HG03196 (cell line): ENCODE results near the gene ZSCAN5A.
"Not testable (repeated sequence)": the region's sequence is repeated elsewhere in the genome, so short reads cannot be mapped to it uniquely, and the experiment has no call there.

Experiments
- ATAC-seq: cut with Tn5 transposase; IDR thresholded peaks from one replicate; pipeline ENCODE4 v1.9.1; 2021; ENCODE audit not compliant: unreplicated experiment

Gene ZSCAN5A

DNA sequence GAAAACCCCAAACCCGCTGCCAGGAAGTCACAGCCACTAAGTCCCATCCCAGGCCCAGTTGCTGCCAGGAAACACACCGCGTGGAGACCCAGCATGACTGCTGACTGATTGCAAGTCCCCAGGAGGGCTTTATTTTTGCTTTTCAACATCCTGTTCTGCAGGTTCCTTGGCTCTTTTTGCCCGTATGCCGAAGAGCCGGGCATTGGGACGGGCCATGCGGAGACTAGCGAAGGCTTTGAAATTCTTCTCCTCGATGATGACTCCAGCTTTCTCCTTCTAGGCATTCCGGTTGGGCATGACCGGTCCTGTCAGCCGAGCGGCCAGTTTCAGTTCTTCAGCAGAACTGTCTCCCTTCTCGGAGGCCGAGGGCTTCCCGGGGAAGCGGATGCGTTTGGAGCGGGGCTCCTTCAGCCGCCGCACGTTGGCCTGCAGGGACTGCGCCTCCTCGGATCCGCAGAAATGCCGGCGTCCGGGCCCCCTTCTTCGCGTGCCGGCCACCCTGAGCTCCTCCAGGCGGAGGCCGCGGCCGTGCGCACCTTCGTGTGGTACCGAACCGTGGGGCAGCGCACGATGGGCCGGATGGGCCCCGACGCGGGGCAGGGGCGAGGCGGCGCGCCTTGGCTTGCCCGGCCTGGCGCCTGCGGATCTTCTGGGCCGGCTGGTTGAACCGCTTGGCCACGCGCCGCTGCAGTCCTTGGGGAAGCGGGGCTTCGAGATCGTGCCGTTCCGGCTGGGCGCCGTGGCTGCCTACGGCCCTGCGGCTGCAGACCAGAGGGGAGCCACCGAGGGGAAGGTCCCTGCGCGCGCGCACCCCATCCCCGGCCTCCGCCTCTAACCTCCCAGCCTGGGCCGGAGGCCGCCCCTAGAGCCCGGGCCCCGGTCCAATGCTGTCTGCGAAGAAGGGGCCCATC is 97.3 kb downstream of the ZSCAN5A start:
- no peak for ATAC-seq

DNA sequence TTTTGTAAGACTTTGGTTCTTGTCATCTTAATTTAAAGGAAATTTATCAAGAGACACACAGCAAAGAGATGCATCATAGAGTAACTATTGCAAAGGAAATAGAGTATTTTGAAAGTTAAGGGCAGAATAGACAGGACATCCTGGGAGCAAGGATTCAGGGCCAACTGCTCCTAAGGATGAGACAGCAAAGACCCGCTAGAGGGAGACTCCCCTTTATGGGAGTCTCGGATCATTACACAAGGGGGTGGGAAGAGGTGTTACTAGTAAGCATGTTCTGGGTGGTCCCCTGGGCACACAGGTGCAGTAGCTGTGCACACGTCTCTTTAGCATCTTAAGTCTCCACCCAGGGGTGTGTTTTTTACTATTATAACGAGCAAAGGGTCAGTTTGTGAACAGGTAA is 102.9 kb downstream of the ZSCAN5A start:
- ATAC-seq, result no peak

GRCh38 chr19:56210036-56210435 is 104.6 kb downstream of the ZSCAN5A start:
- ATAC-seq, result not testable (repeated sequence)

DNA sequence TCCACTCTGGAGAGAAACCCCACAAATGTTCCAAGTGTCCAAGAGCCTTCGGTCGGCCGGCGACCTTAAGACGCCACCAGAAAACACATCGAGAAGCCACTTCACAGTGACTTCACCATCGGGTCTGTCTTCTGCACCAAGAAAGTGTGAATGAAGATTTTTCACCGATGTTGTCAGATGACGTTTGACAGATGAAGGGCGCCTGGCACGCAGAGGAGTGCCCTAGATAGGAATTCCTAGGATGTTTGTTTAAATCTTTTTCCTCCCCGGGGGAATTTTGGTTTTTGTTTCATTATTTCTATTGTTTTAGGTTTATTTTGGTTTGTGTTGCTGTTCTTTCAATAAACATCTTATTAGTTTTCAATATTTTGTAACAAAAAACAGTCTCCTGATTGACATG is 105.5 kb downstream of the ZSCAN5A start:
- ATAC-seq, result no peak

- not testable (repeated sequence) for ATAC-seq
Measured at GRCh38 chr19:56207581-56207980, 107.1 kb downstream of the ZSCAN5A start.

GRCh38 chr19:56201973-56202372 is 112.7 kb downstream of the ZSCAN5A start, which contains the start of gene ZSCAN5C:
ZSCAN5C (plus strand) TSS chr19:56202273; CDS start chr19:56205914, 3,641 bp downstream.
- ATAC-seq, result no peak

- ATAC-seq, result no peak
Measured at GRCh38 chr19:56199687-56200086, 115.0 kb downstream of the ZSCAN5A start.

GRCh38 chr19:56197646-56198045 is 117.0 kb downstream of the ZSCAN5A start, which contains the start of gene ZSCAN5B:
ZSCAN5B (minus strand) TSS chr19:56197783; CDS start chr19:56193052, 4,731 bp downstream.
- not testable (repeated sequence) for ATAC-seq

DNA sequence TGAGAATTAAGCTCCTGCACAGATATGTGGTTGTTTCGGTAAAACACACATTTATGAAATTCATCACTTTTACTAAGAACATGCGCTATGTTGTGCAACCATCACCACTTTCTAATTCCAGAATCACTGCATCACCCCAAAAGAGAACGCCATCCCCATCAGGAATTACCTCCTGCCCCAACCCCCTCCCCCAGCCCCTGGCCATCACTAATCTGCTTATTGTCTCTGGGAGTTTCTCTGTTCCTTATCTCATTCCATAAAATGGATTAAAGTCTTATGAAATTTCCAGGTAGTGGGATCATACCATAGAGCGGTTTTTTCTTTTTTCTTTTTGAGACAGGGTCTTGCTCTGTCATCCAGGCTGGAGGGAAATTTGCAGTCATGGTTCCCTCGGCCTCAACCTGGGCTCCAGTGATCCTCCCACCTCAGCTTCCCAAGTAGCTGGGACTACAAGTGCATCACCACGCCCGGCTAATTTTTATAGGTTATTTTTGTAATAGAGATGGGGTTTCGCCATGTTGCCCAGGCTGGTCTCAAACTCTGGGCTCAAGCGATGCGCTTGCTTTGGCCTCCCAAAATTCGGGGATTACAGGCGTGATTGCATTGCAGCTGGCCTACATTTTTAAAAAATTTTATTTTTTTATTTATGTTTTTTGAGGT is 120.5 kb downstream of the ZSCAN5A start:
- no peak for ATAC-seq

DNA sequence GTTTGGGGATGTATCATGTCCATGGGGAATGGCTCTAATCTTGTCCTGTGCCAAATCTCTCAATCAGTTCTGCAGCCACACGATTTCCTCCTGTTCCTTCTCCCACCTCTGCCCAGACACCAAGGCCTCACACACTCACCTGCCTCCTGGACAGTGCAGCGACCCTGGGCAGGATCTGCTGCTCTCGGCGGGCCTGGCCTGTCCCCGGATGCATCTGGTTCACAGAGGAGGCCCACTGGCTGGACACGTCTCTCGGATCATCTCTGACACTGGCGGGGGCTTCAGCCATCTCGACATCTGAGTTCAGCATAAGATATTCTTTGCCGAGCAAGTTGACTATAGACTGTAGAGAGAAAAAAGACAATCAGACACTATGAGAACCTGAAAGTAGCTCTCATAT is 122.9 kb downstream of the ZSCAN5A start:
- ATAC-seq, result no peak

DNA sequence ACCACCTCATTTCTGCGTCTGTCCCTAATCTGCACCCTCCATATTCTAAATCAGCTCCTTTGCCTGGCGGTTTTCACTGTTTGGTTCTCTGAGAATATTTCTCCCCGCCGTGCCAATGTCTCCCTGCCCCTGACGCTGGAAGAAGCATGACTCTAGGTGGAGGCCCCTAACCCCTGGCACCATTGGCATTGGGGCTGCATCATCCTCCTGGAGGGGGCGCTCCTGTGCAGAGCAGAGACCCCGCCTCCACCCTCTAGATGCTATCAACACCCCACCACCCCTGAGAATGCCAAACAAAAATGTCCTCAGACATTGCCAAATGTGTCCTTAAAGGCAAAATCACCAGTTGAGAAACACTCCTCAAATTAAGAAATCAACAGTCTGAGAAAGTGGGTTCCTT is 123.5 kb downstream of the ZSCAN5A start:
- ATAC-seq, result no peak

DNA sequence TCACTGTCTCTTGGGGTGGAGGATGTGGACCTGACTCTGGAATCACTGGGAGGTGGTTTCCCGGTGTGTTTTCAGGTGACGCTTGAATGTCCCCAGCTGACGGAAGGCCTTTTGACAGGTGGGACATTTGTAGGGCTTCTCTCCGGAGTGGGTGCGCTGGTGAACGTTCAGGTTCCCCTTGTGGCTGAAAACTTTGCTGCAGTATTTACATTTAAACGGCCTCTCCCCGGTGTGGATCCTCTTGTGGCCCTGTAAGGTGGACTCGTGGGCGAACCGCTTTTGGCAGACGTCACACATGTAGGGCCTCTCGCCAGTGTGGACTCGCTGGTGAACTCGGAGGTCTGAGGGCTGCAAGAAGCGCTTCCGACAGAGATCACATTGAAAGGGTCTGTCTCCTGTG is 124.9 kb downstream of the ZSCAN5A start:
- no peak for ATAC-seq

GRCh38 chr19:56177564-56178243 is 136.9 kb downstream of the ZSCAN5A start:
- no peak for ATAC-seq

GRCh38 chr19:56176881-56177280 is 137.8 kb downstream of the ZSCAN5A start:
- ATAC-seq, result no peak

GRCh38 chr19:56176310-56176709 is 138.3 kb downstream of the ZSCAN5A start:
- ATAC-seq, result not testable (repeated sequence)

DNA sequence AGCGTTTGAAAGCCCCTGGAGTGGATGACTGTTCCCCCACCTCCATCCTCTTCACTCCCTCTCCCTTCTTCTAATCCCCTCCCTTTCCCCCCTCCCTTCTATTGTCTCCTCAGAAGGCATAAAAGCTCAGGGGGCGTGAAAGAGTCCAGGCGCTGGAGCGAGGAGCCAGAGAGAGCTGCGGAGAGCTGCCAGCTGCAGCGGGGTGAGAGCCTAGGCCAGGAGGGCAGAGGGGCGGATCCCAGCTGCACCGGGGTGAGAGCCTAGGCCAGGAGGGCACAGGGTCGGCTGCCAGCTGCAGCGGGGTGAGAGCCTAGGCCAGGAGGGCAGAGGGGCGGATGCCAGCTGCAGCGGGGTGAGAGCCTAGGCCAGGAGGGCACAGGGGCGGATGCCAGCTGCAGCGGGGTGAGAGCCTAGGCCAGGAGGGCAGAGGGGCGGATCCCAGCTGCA is 138.8 kb downstream of the ZSCAN5A start, which contains the start of gene GALP:
Gene GALP, plus strand, starts transcription at position 148 of the 447 bp plus-strand sequence. CDS start 1,101 bp downstream, outside the sequence.
- ATAC-seq, result not testable (repeated sequence)

DNA sequence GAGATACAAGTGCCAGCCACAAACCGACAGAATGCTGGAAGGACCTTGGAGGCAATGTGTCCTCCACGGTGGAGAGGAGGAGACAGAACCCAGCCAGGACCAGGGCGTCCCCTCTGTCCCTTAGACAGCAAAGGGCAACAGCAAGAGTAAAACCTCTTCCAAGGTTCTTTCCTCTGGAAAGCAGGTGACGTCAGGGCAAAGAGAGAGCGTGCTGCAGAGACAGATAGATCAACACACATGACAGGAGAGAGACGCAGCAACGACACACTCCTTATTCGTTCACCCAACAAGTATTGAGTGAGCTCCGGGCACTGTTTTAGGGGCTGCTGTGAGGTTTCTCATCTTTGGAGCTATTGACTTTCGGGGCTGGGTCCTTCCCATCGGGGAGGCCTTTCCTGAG is 140.1 kb downstream of the ZSCAN5A start:
- ATAC-seq, result no peak

DNA sequence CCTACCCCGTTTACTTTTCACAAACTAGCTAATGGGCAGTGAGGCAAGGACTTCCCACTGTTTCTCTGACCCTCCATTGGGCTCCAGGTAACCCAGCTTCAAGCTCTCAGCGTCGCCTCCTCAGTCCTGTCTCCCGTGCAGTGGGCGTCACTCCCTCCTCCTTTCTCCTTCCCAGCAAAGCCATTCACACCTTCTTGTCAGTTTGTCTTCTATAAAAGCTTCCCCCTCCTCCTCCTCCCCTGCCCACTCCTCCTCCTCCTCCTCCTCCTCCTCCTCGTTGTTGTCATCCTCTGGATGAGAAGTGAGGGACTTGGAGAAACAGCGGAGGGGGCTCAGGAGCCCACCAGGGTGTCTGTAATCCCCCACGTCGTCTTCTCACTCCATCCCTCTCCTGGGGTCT is 140.6 kb downstream of the ZSCAN5A start:
- ATAC-seq, result no peak
